Heart right ventricle (tissue), 16 donors: ENCODE measurements around the gene CRTAP. TPM values are rescaled to one million over a fixed set of nuclear protein-coding genes. Genes with fewer than 3 reads are reported as not detected.

Experiments
- ATAC-seq, 8 donors: fragments of 200-7000 bp; cut with Tn5 transposase; one replicate each; pipeline ENCODE4 v1.9.1; 2020; ENCODE audit warnings: mild to moderate bottlenecking in 8 of 8, moderate library complexity in 8 of 8, moderate number of reproducible peaks in 1 of 8
- DNase-seq, 2 donors: peaks; one replicate each; pipeline ENCODE4 v3.0.0-alpha.2; 2020
- H3K27ac ChIP-seq, 10 donors: fragments of 200-600 bp; sonication (generic) in 2 of 10; one replicate each; pipeline versions ENCODE4 v1.5.0 to v1.8.0; 2020 to 2022; ENCODE audit warnings: mild to moderate bottlenecking in 3 of 10
- H3K27me3 ChIP-seq, 7 donors: fragments of 200-600 bp; one replicate each; pipeline ENCODE4 v1.8.0; 2021 to 2022; ENCODE audit warnings: mild to moderate bottlenecking in 2 of 7
- H3K36me3 ChIP-seq, 9 donors: fragments of 200-600 bp; sonication (generic) in 1 of 9; one replicate each; pipeline versions ENCODE4 v1.5.0 to v1.8.0; 2020 to 2022; ENCODE audit warnings: mild to moderate bottlenecking in 2 of 9
- H3K4me1 ChIP-seq, 9 donors: fragments of 200-600 bp; sonication (generic) in 1 of 9; one replicate each; pipeline versions ENCODE4 v1.5.0 to v1.8.0; 2020 to 2022; ENCODE audit warnings: mild to moderate bottlenecking in 4 of 9
- H3K4me3 ChIP-seq, 10 donors: fragments of 200-600 bp; sonication (generic) in 2 of 10; one replicate each; pipeline versions ENCODE4 v1.5.0 to v1.8.0; 2020 to 2022; ENCODE audit warnings: mild to moderate bottlenecking in 7 of 10, moderate library complexity in 2 of 10
- H3K9me3 ChIP-seq, 11 donors: fragments of 200-600 bp in 10 of 11; sonication (generic) in 2 of 11; one replicate each; pipeline versions ENCODE4 v1.5.0 to v1.8.0; 2013 to 2022; ENCODE audit warnings: mild to moderate bottlenecking in 2 of 11, control low read depth in 1 of 11, moderate library complexity in 1 of 11
- CTCF ChIP-seq, 9 donors: fragments of 200-600 bp; sonication (generic) in 2 of 9; IDR thresholded peaks; one replicate each; pipeline versions ENCODE4 v1.5.0 to v1.8.0; 2021 to 2022; ENCODE audit warnings: antibody characterized with exemption in 9 of 9, mild to moderate bottlenecking in 5 of 9, moderate library complexity in 1 of 9
- WGBS, 2 donors: extraction: QIAGEN DNeasy Blood & Tissue Kit; methylation state at CpG; one replicate each; pipeline ENCODE4 v1.1.7; 2013; ENCODE audit warnings: inconsistent platforms in 1 of 2; 5-methylcytosine and 5-hydroxymethylcytosine counted together
- intact Hi-C, 10 donors: fragments of 100-400 bp; cut with DNase I; formaldehyde crosslinking; loops; one replicate each; pipeline versions ENCODE4 v1.11.1 to v1.14.2; 2022
- polyA plus RNA-seq, 2 donors: library from polyadenylated mRNA; stranded (reverse); fragments of 200-250 nt; gene quantifications; one replicate each; pipeline ENCODE4 v1.2.3, GENCODE V29; 2013
- total RNA-seq, 10 donors: library from RNA; stranded (reverse); fragmentation: NEBNext Ultra II Directional in 3 of 10; extraction: Animal tissue kit (Norgen Biotek cat#: 25700) in 3 of 10; gene quantifications; one replicate each; pipeline versions ENCODE4 v1.2.1 to v1.2.4, GENCODE V29; 2021 to 2023
- donor health status: Arrhythmogenic right ventricular cardiomyopathy.
- donor health status: ischemic (EF 13 %, LVEDD 7.1; RV severe dilation, severe dysfunction).
- donor health status: healthy with polysubstance abuse.
- donor health status: DM: no; HTN: yes; CAD: no.
- donor health status: DM: no; HTN: no; CAD: no.
- donor health status: ischemic (EF 25% LVEDD 6.9; RV normal size, moderate dysfunction).
- donor health status: ischemic (EF 25% LVEDD 5.7; RV mildly dilated, moderate dysfunction).
- donor health status: healthy.
- donor health status: DM: yes; HTN: yes; CAD: no.
- donor health status: Ischemic cardiomyopathy.
- donor health status: ischemic (EF 35%, LVEDD 5.7; RV mildly dilated, moderate dysfunction).
- donor health status: nonischemic (EF 11% LVEDD 7.7; RV severe dilation, severe dysfunction).
- donor health status: DM: yes; HTN: yes; CAD: no.
- donor health status: PGD.
- donor health status: ischemic (EF 29% LVEDD 5.4; RV normal size, mild dysfunction).
- donor health status: nonischemic (EF 23%, LVEDD 6.1; RV moderate dilation, normal function).

The CRTAP gene
- total and polyA plus RNA-seq, 12 donors, result 17.5 to 120 (median 87.2) TPM

- DNase-seq (no peak), ATAC-seq (no peak)
- intact Hi-C loops, result loop anchor here in 3 of 10 donors (5.0 to 10.0 kb wide), 3 partner anchors 85 to 645 kb away; no protein-coding TSS in a partner anchor
- Histone ChIP-seq H3K4me1 (peaks cover 0 to 7% (median 0%) of the 10 kb centered on the region in 9 donors), H3K4me3 (no peak overlapping the region), H3K27ac (no peak overlapping the region), H3K27me3 (no peaks in the 10 kb centered on the region), H3K9me3 (no peaks in the 10 kb centered on the region), H3K36me3 (peaks cover 0 to 97% (median 35%) of the 10 kb centered on the region in 9 donors)
- WGBS, 2 donors, result 48 to 55% methylated on average over 2 of the region's 2 CpGs
- no peak for TF ChIP-seq CTCF (IDR thresholded peaks at IDR 0.05)
Observed at GRCh38 chr3:33139996-33140395, 26.2 kb downstream of the CRTAP start.

DNA sequence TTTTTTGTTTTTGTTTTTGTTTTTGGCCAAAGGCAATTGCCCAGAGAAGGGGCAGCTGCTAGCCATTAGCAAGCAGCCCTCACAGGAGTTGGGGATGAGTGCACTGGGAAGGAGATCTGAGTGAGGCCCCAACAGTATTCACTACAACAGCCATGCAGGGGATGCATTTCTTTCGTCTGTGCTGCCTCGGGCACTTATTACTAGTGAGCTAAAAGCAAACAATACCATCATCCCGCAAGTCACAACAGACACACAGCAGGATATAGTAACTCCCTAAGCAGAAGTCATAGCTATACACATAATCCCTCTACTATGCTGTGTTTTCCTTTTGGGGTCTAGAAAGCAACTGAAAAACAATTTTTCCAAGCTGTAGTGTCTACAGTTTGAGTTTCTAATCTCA is 27.2 kb downstream of the CRTAP start:
- H3K4me1 ChIP-seq, result peaks cover 0 to 7% (median 0%) of the 10 kb centered on the region in 9 donors
- H3K27me3 ChIP-seq, result no peaks in the 10 kb centered on the region
- peaks cover 0 to 87% (median 26%) of the 10 kb centered on the region in 9 donors for H3K36me3 ChIP-seq
- no peak for TF ChIP-seq CTCF (IDR thresholded peaks at IDR 0.05)
- intact Hi-C loops, result loop anchor here in 1 of 10 donors (5.0 kb wide), 1 partner anchor 221 kb away; no protein-coding TSS in a partner anchor
- no peak overlapping the region for H3K4me3 ChIP-seq
- H3K27ac ChIP-seq, result no peak overlapping the region
- no peak for DNase-seq
- 92 to 94% methylated on average over 3 of the region's 3 CpGs for WGBS, 2 donors
- no peaks in the 10 kb centered on the region for H3K9me3 ChIP-seq
- ATAC-seq, result no peak

DNA sequence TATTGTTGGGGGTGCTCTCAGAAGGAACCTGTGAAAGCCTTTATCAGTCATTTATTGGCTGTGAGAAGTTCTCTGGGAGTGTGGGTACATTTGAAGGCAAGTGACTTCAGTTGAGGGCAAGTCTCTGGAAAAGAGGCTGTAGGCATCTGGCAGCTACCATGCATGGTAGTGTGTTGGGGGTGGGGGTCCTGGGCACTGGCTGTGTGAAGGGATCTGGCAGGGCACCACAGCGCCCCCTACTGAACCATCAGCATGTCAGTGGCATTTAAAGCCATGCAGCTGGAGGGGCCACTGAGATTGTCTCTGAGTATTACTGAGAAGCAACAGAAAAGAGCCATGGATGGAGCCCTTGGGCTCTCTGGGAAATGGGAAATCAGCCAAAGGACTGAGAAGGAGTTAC is 30.6 kb downstream of the CRTAP start:
- peak in 5 of 9 donors; percentile 13 to 39 (median 21) for TF ChIP-seq CTCF (IDR thresholded peaks at IDR 0.05)
- intact Hi-C loops, result loop anchor here in 1 of 10 donors (5.0 kb wide), 1 partner anchor 218 kb away; no protein-coding TSS in a partner anchor

GRCh38 chr3:33145221-33145900 is 31.5 kb downstream of the CRTAP start:
- no peaks in the 10 kb centered on the region for H3K9me3 ChIP-seq
- peaks cover 0 to 18% (median 8%) of the 10 kb centered on the region in 9 donors for H3K4me1 ChIP-seq
- peaks cover 0 to 56% (median 16%) of the 10 kb centered on the region in 9 donors for H3K36me3 ChIP-seq
- no peak overlapping the region for H3K4me3 ChIP-seq
- no peak for TF ChIP-seq CTCF (IDR thresholded peaks at IDR 0.05)
- no peaks in the 10 kb centered on the region for H3K27me3 ChIP-seq
- ATAC-seq (no peak), DNase-seq (no peak)
- 97% methylated on average over 16 of the region's 16 CpGs for WGBS, 2 donors
- H3K27ac ChIP-seq, result no peak overlapping the region
- intact Hi-C loops, result no loop called here

More for the DNA sequence above, 30.6 kb downstream of the CRTAP start:
- H3K27ac ChIP-seq, result no peak overlapping the region
- peaks cover 0 to 60% (median 16%) of the 10 kb centered on the region in 9 donors for H3K36me3 ChIP-seq
- H3K27me3 ChIP-seq, result no peaks in the 10 kb centered on the region
- no peaks in the 10 kb centered on the region for H3K9me3 ChIP-seq
- H3K4me1 ChIP-seq, result peaks cover 0 to 18% (median 8%) of the 10 kb centered on the region in 9 donors
- DNase-seq, result no peak
- ATAC-seq, result no peak
- 36 to 67% methylated on average over 1 of the region's 1 CpG for WGBS, 2 donors
- H3K4me3 ChIP-seq, result no peak overlapping the region
